Prostate gland (tissue), 2 donors: Measurements from ENCODE around the gene SPTBN4.

Experiments used
- POLR2A ChIP-seq: fragments of 450-650 bp; IDR thresholded peaks from one replicate; pipeline ENCODE4 v1.6.1; 2016; ENCODE audit warnings: antibody characterized with exemption, mild to moderate bottlenecking
- POLR2AphosphoS5 ChIP-seq: sonication (generic); formaldehyde crosslinking; IDR thresholded peaks from one replicate; pipeline ENCODE4 v1.6.1; 2017; ENCODE audit warnings: antibody characterized with exemption
- TF ChIP-seq, protein P1 (sequence below), 4 experiments: fragments of 200-600 bp in 2 of 4; fragments of 450-650 bp in 2 of 4; sonication (generic) in 2 of 4; IDR thresholded peaks; 1 replicate in 3 of 4; 2 replicates in 1 of 4; pipeline ENCODE4 v1.5.1; 2016 to 2019; ENCODE audit warnings: antibody characterized with exemption in 4 of 4, mild to moderate bottlenecking in 2 of 4, moderate library complexity in 2 of 4

DNA sequence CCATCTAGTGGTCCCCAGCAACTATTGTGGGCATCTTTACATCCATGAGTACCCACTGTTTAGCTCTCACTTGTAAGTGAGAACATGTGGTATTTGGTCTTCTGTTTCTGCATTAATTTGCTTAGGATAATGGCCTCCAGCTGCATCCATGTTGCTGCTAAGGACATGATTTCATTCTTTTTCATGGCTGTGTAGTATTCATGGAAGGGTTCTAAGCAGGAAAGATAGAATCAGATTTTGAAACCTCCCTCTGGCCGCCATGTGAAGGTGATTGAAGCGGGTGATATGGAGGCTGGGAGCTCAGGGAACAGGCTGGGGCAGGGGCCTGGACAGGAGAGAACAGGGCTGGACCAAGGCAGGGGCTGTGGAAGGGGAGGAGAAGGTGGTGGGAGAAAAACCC, 154.5 kb downstream of the SPTBN4 start:
- TF ChIP-seq, protein P1, sequence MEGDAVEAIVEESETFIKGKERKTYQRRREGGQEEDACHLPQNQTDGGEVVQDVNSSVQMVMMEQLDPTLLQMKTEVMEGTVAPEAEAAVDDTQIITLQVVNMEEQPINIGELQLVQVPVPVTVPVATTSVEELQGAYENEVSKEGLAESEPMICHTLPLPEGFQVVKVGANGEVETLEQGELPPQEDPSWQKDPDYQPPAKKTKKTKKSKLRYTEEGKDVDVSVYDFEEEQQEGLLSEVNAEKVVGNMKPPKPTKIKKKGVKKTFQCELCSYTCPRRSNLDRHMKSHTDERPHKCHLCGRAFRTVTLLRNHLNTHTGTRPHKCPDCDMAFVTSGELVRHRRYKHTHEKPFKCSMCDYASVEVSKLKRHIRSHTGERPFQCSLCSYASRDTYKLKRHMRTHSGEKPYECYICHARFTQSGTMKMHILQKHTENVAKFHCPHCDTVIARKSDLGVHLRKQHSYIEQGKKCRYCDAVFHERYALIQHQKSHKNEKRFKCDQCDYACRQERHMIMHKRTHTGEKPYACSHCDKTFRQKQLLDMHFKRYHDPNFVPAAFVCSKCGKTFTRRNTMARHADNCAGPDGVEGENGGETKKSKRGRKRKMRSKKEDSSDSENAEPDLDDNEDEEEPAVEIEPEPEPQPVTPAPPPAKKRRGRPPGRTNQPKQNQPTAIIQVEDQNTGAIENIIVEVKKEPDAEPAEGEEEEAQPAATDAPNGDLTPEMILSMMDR (IDR thresholded peaks at IDR 0.05) = no peak
- no peak for TF ChIP-seq POLR2AphosphoS5
- TF ChIP-seq POLR2A = no peak
